Fibroblast of the aortic adventitia (primary cell): ENCODE data around the gene TSHZ2. TPM values are rescaled to one million over a fixed set of nuclear protein-coding genes. Genes with fewer than 3 reads are reported as not detected.

Experiments
- DNase-seq: peaks from one replicate; pipeline ENCODE4 v3.0.0-alpha.2; 2010; ENCODE audit warnings: low read depth
- H3K4me3 ChIP-seq: 2 replicates; pipeline ENCODE4 v1.5.1; 2011; ENCODE audit warnings: low read depth, mild to moderate bottlenecking, control low read depth, low read length, moderate library complexity
- CTCF ChIP-seq: IDR thresholded peaks from 2 replicates; pipeline ENCODE4 v1.5.1; 2011; ENCODE audit warnings: mild to moderate bottlenecking, low read length, control low read depth, inconsistent platforms; ENCODE audit not compliant: insufficient read depth
- total RNA-seq: library from RNA; depleted of rRNA; stranded (reverse); fragments of >200 nt; gene quantifications from 2 replicates; pipeline ENCODE4 v1.2.3, GENCODE V29; 2012; ENCODE audit warnings: low replicate concordance

Gene TSHZ2
- total RNA-seq, 1 donor, result 6.9 TPM

DNA sequence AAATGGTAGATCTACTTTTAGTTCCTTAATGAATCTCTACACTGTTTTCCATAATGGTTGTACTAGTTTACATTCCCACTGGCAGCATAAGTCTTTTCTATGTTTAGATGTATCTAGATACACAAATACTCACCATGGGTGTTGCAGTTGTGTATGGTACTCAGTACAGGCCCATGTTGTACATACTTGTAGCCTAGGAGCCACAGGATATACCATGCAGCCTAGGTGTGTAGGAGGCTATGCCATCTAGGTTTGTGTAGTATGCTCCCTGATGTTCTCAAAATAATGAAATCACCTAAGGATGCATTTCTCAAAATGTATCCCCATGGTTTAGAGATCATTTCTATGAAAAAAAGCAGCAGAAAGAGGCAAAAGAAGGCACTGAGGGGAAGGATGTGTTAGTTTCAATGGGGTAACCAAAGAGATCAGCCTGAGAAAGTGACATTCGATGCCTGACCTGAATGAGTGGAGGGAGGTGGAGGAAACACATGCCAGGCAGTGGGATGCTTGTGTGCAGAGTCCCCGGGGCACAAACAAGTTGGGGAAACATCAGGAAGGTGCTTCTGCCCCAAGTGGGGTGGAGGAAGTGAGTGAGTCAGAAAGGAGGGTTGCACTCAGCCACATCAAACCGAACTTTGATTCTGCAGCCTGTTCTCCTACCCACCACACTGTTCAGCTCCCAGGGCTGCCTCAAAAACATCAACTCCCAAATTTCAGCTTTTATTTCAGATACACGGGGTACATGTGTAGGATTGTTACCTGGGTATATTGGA, 430.3 kb downstream of the TSHZ2 start:
- no peak for DNase-seq
- TF ChIP-seq CTCF, result no peak
- no peak overlapping the region for H3K4me3 ChIP-seq

DNA sequence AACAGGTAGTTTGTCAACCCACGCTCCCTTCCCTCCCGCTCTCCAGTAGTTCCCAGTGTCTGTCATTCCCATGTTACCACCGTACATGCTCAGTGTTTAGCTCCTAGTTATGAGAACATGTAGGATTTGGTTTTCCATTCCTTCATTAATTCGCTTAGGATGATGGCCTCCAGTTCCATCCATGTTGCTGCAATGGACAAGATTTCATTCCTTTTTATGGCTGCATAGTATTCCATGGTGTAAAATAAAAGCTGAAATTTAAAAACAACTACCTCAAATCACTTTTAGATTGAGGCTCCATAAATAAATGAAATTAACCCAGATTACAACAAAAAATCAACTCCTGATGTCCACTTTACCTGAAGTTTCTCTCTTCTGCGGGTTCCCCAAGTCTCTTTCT, 430.9 kb downstream of the TSHZ2 start:
- no peak for DNase-seq
- H3K4me3 ChIP-seq, result no peak overlapping the region
- TF ChIP-seq CTCF, result no peak

GRCh38 chr20:53405139-53405538, 433.0 kb downstream of the TSHZ2 start:
- no peak for TF ChIP-seq CTCF
- no peak overlapping the region for H3K4me3 ChIP-seq
- no peak for DNase-seq

DNA sequence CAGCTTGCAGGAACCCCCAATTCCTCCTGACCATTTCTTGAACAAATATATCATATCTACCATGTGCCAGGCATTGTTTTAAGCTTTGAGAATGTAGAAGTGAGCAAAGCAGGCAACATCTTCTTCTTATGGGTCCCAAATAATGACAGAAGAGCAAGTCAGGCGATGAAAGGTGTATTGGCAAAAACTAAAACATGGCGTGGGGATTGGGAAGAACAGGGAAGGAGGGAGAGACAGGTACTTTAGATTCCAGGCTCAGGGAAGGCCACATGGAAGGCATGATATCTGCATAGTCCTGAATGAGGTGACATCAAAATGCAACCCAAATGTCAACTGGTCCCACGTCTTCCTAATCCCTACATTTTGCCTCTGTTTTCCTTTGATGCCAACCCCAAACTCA, 434.4 kb downstream of the TSHZ2 start:
- no peak for DNase-seq
- no peak overlapping the region for H3K4me3 ChIP-seq

DNA sequence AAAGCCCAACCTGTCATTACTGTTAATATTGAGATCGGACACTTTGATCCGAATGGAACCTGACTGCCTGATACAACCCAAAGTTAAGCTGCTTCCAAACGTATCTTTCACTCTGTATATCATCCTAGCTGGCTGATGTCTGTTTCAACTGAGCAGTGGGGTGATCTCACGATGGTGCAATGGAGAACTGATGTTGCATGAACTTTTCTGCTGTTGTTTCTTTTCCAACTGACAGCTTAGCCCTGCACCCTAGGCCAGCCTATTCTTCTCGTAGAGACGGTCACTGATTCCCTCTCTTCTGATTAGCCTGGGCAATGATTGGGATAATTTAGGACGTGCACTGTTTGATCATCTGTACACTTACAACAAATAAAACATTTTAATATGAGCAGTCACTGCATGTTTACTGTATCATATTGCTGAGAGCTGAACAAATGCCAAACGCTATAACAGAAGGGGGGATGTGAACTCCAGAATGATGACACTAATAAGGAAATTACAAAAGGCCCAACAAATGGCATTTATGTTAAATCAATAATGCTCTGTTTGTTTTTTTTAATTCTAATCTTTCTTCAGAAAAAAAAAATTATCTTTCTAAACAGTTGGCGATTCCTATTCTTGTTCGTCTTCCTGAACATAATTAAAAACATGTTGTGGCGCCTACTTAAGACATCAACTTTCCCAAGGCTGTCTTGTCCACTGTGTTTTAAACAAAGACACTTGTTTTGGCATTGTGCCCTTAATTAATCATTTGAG, 436.7 kb downstream of the TSHZ2 start:
- no peak for TF ChIP-seq CTCF
- no peak for DNase-seq
- H3K4me3 ChIP-seq, result no peak overlapping the region

More for the DNA sequence above, 434.4 kb downstream of the TSHZ2 start:
- TF ChIP-seq CTCF, result no peak

DNA sequence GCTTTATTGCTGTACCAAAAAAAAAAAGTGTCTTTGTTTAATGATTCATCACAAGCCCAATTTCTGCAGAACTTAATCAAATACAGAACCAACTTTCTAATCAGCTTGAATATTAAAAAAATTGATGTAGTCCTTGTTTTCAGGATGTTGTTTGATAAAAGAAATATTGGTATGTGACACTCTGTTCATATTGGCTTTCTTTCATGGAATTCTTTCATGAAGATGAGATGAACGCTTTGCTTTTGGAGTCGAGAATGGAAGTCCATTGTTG, 437.2 kb downstream of the TSHZ2 start:
- no peak for TF ChIP-seq CTCF
- H3K4me3 ChIP-seq, result no peak overlapping the region
- no peak for DNase-seq
